Measurements from ENCODE around the gene FBXW10B. TPM values are rescaled to one million over a fixed set of nuclear protein-coding genes. Genes with fewer than 3 reads are reported as not detected.

Gene FBXW10B
- total RNA-seq, 1 experiment from 2014 or later = not detected

GRCh38 chr17:15663691-15664090 lies 44.2 kb upstream of the FBXW10B start:
- H3K56ac ChIP-seq (ENCODE audit: insufficient read length, low read depth, low read length) = no peak overlapping the region
- H3K27me3 ChIP-seq (ENCODE audit: insufficient read depth, low read length) = no peaks in the 10 kb centered on the region
- H4K8ac ChIP-seq (replicated peaks; ENCODE audit: insufficient read length, low read depth, low read length) = no peak overlapping the region
- WGBS (ENCODE audit: extremely low coverage, insufficient read length, low lambda C conversion rate) = no CpG with 5 or more reads among the region's 5 CpGs
- no peak overlapping the region for H2BK20ac ChIP-seq (ENCODE audit: low read depth, low read length, poor library complexity, severe bottlenecking)
- H2AFZ ChIP-seq (ENCODE audit: low read length) = no peak overlapping the region
- H4K5ac ChIP-seq (ENCODE audit: insufficient read length, low read depth, low read length) = no peak overlapping the region
- no peaks in the 10 kb centered on the region for H3K4me1 ChIP-seq (ENCODE audit: insufficient read depth, low read length)
- H2BK5ac ChIP-seq (ENCODE audit: insufficient read length, low read length) = no peak overlapping the region
- no peak for DNase-seq
- H2BK120ac ChIP-seq (ENCODE audit: low read depth, low read length, poor library complexity, severe bottlenecking) = no peak overlapping the region
- no peak for TF ChIP-seq CTCF (conservative IDR thresholded peaks at IDR 0.05)
- no peaks in the 10 kb centered on the region for H3K79me2 ChIP-seq (ENCODE audit: insufficient read depth, low read length)
- peaks cover 10 to 20% of the 10 kb centered on the region in 2 experiments for H3K4me1 Mint-ChIP-seq
- no peak overlapping the region for H3K4me2 ChIP-seq (ENCODE audit: insufficient read depth, insufficient read length, low read length)
- H3K18ac ChIP-seq (ENCODE audit: insufficient read length, low read depth, low read length) = no peak overlapping the region
- no peak overlapping the region for H3K23ac ChIP-seq (ENCODE audit: insufficient read length, low read depth, low read length)
- no peak overlapping the region for H4K91ac ChIP-seq (ENCODE audit: insufficient read length, low read depth, low read length)
- no peaks in the 10 kb centered on the region for H3K27me3 Mint-ChIP-seq (ENCODE audit: low read depth)
- H3T11ph ChIP-seq (ENCODE audit: low read length) = no peak overlapping the region
- no peak overlapping the region for H3K4ac ChIP-seq (ENCODE audit: low read depth, low read length)
- no peak overlapping the region for H2BK12ac ChIP-seq (ENCODE audit: insufficient read length, low read depth, low read length)
- no peak overlapping the region for H2AK5ac ChIP-seq (ENCODE audit: insufficient read length, low read length)
- no peak overlapping the region for H2BK15ac ChIP-seq (ENCODE audit: low read depth, low read length)
- no peak overlapping the region; a peak in 1 of 7 replicates for H3K27ac Mint-ChIP-seq
- H3K36me3 Mint-ChIP-seq (ENCODE audit: insufficient read depth in 1 of 3, low read depth in 3 of 3) = peaks cover 16 to 28% (median 26%) of the 10 kb centered on the region in 3 experiments; a peak in 6 of 7 replicates
- H3K9me3 Mint-ChIP-seq = no peaks in the 10 kb centered on the region
- H4K20me1 ChIP-seq (ENCODE audit: control insufficient read depth, insufficient read depth, insufficient read length) = no peaks in the 10 kb centered on the region
- H3K4me3 Mint-ChIP-seq = no peak overlapping the region; a peak in 1 of 5 replicates
- H3K9me3 ChIP-seq (ENCODE audit: control insufficient read depth, low read depth, low read length) = no peaks in the 10 kb centered on the region
- H3K23me2 ChIP-seq (ENCODE audit: insufficient read length, low read depth, low read length, poor library complexity, severe bottlenecking) = no peaks in the 10 kb centered on the region
- H3K14ac ChIP-seq (ENCODE audit: insufficient read depth, low read length) = no peak overlapping the region
- H3K27ac ChIP-seq (ENCODE audit: insufficient read length, low read depth, low read length) = no peak overlapping the region
- no peaks in the 10 kb centered on the region for H3K79me1 ChIP-seq (ENCODE audit: insufficient read depth, low read depth, low read length, poor library complexity, severe bottlenecking)
- H3K9ac ChIP-seq (ENCODE audit: extremely low read depth, insufficient read length, low read length) = no peak overlapping the region
